ENCODE measurements around the gene TRMT44.
A peak's percentile ranks its signal among the peaks of the same experiment; 100 is the strongest.

TRMT44 gene

GRCh38 chr4:8488791-8489369 is 48.3 kb downstream of the TRMT44 start:
- no peak for TF ChIP-seq EGR1 (IDR thresholded peaks at IDR 0.05)
- TF ChIP-seq, protein P1, sequence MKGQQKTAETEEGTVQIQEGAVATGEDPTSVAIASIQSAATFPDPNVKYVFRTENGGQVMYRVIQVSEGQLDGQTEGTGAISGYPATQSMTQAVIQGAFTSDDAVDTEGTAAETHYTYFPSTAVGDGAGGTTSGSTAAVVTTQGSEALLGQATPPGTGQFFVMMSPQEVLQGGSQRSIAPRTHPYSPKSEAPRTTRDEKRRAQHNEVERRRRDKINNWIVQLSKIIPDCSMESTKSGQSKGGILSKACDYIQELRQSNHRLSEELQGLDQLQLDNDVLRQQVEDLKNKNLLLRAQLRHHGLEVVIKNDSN (IDR thresholded peaks at IDR 0.05), result no peak
- TF ChIP-seq RAD21 (IDR thresholded peaks at IDR 0.05; ENCODE audit: low read depth), result no peak
- no peak for TF ChIP-seq TCF12 (IDR thresholded peaks at IDR 0.05; ENCODE audit: low read depth)
- no peak for TF ChIP-seq TAF1 (IDR thresholded peaks at IDR 0.05; ENCODE audit: low read depth)
- TF ChIP-seq, protein P2, sequence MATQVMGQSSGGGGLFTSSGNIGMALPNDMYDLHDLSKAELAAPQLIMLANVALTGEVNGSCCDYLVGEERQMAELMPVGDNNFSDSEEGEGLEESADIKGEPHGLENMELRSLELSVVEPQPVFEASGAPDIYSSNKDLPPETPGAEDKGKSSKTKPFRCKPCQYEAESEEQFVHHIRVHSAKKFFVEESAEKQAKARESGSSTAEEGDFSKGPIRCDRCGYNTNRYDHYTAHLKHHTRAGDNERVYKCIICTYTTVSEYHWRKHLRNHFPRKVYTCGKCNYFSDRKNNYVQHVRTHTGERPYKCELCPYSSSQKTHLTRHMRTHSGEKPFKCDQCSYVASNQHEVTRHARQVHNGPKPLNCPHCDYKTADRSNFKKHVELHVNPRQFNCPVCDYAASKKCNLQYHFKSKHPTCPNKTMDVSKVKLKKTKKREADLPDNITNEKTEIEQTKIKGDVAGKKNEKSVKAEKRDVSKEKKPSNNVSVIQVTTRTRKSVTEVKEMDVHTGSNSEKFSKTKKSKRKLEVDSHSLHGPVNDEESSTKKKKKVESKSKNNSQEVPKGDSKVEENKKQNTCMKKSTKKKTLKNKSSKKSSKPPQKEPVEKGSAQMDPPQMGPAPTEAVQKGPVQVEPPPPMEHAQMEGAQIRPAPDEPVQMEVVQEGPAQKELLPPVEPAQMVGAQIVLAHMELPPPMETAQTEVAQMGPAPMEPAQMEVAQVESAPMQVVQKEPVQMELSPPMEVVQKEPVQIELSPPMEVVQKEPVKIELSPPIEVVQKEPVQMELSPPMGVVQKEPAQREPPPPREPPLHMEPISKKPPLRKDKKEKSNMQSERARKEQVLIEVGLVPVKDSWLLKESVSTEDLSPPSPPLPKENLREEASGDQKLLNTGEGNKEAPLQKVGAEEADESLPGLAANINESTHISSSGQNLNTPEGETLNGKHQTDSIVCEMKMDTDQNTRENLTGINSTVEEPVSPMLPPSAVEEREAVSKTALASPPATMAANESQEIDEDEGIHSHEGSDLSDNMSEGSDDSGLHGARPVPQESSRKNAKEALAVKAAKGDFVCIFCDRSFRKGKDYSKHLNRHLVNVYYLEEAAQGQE (IDR thresholded peaks at IDR 0.05; ENCODE audit: low read depth), result no peak
- no peak for TF ChIP-seq CEBPB (IDR thresholded peaks at IDR 0.05)
- no peak for TF ChIP-seq YY1 (IDR thresholded peaks at IDR 0.05; ENCODE audit: low read depth)
- TF ChIP-seq NFIC (IDR thresholded peaks at IDR 0.05), result no peak
- no peak for TF ChIP-seq EP300 (IDR thresholded peaks at IDR 0.05; ENCODE audit: borderline replicate concordance)
- no peak for TF ChIP-seq TEAD4 (IDR thresholded peaks at IDR 0.05)
- no peak for TF ChIP-seq ZBTB7A (IDR thresholded peaks at IDR 0.05; ENCODE audit: low read depth)
- TF ChIP-seq, protein P3, sequence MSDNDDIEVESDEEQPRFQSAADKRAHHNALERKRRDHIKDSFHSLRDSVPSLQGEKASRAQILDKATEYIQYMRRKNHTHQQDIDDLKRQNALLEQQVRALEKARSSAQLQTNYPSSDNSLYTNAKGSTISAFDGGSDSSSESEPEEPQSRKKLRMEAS (IDR thresholded peaks at IDR 0.05), result no peak
- no peak for TF ChIP-seq FOXM1 (IDR thresholded peaks at IDR 0.05; ENCODE audit: borderline replicate concordance, low read depth)
- no peak for TF ChIP-seq CREB1 (IDR thresholded peaks at IDR 0.05; ENCODE audit: low read depth)

DNA sequence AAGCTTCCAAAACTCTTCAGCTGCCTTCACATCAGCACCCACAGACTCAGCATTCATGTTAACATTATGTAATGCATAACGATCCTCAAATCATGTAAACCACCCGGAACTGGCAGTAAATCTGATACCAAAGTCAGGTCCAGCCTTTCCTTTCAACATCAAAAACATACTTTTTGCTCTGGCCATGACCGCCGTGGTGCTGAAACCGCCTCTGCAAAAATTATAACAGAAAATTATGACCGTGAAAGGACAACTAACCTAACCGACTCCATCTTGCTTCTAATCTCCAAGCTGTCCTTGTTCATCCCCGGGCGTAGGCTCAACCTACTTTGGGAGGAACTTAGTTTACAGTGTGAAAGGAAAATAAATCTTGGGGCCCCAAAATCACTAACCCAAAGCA is 51.6 kb downstream of the TRMT44 start:
- no peak for TF ChIP-seq YY1 (IDR thresholded peaks at IDR 0.05; ENCODE audit: low read depth)
- no peak for TF ChIP-seq NFIC (IDR thresholded peaks at IDR 0.05)
- no peak for TF ChIP-seq FOXM1 (IDR thresholded peaks at IDR 0.05; ENCODE audit: borderline replicate concordance, low read depth)
- TF ChIP-seq, protein P2 (IDR thresholded peaks at IDR 0.05; ENCODE audit: low read depth), result peak; percentile 52; the same call in 1 of the 2 replicates
- TF ChIP-seq EGR1 (IDR thresholded peaks at IDR 0.05), result no peak

DNA sequence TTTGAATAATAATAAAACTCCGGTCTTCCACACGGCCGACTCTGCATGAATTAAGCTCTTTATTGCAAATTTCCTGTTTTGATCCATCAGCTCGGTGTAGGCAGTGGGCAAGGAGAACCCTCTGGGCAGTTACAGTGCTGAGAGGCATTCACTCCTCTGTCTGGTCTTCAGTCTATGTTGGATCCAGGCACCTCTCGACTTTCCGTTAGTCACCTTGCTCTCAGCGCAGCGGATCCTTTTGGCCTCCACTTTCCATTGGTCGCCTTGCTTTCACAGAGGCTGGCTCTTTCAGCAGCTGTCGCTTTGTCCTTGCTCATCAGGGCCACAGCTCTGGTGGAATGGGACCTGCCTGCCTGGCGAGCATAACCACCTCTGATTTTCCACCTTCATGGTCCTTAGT is 52.9 kb downstream of the TRMT44 start:
- TF ChIP-seq CREB1 (IDR thresholded peaks at IDR 0.05; ENCODE audit: low read depth) (no peak), NFIC (IDR thresholded peaks at IDR 0.05) (no peak), RAD21 (IDR thresholded peaks at IDR 0.05; ENCODE audit: low read depth) (no peak), EGR1 (IDR thresholded peaks at IDR 0.05) (no peak), ZBTB7A (IDR thresholded peaks at IDR 0.05; ENCODE audit: low read depth) (no peak), EP300 (IDR thresholded peaks at IDR 0.05; ENCODE audit: borderline replicate concordance) (no peak), TEAD4 (IDR thresholded peaks at IDR 0.05) (no peak), TAF1 (IDR thresholded peaks at IDR 0.05; ENCODE audit: low read depth) (no peak), TCF12 (IDR thresholded peaks at IDR 0.05; ENCODE audit: low read depth) (no peak), YY1 (IDR thresholded peaks at IDR 0.05; ENCODE audit: low read depth) (no peak), CEBPB (IDR thresholded peaks at IDR 0.05) (no peak), FOXM1 (IDR thresholded peaks at IDR 0.05; ENCODE audit: borderline replicate concordance, low read depth) (no peak)
- TF ChIP-seq, protein P3 (IDR thresholded peaks at IDR 0.05), result no peak
- TF ChIP-seq, protein P1 (IDR thresholded peaks at IDR 0.05), result no peak

GRCh38 chr4:8494218-8494617 is 53.6 kb downstream of the TRMT44 start:
- TF ChIP-seq NFIC (IDR thresholded peaks at IDR 0.05) (no peak), TCF12 (IDR thresholded peaks at IDR 0.05; ENCODE audit: low read depth) (no peak), FOXM1 (IDR thresholded peaks at IDR 0.05; ENCODE audit: borderline replicate concordance, low read depth) (no peak), EGR1 (IDR thresholded peaks at IDR 0.05) (no peak), ZBTB7A (IDR thresholded peaks at IDR 0.05; ENCODE audit: low read depth) (no peak), RAD21 (IDR thresholded peaks at IDR 0.05; ENCODE audit: low read depth) (no peak), CEBPB (IDR thresholded peaks at IDR 0.05) (no peak), TAF1 (IDR thresholded peaks at IDR 0.05; ENCODE audit: low read depth) (no peak), CREB1 (IDR thresholded peaks at IDR 0.05; ENCODE audit: low read depth) (no peak), EP300 (IDR thresholded peaks at IDR 0.05; ENCODE audit: borderline replicate concordance) (no peak), YY1 (IDR thresholded peaks at IDR 0.05; ENCODE audit: low read depth) (no peak), TEAD4 (IDR thresholded peaks at IDR 0.05) (no peak)
- TF ChIP-seq, protein P2 (IDR thresholded peaks at IDR 0.05; ENCODE audit: low read depth), result no peak
- TF ChIP-seq, protein P1 (IDR thresholded peaks at IDR 0.05), result no peak
- TF ChIP-seq, protein P3 (IDR thresholded peaks at IDR 0.05), result no peak
